ENCODE measurements around the gene GPD2.
"Not testable (repeated sequence)": the region's sequence is repeated elsewhere in the genome, so short reads cannot be mapped to it uniquely, and the experiment has no call there.

GPD2 gene

DNA sequence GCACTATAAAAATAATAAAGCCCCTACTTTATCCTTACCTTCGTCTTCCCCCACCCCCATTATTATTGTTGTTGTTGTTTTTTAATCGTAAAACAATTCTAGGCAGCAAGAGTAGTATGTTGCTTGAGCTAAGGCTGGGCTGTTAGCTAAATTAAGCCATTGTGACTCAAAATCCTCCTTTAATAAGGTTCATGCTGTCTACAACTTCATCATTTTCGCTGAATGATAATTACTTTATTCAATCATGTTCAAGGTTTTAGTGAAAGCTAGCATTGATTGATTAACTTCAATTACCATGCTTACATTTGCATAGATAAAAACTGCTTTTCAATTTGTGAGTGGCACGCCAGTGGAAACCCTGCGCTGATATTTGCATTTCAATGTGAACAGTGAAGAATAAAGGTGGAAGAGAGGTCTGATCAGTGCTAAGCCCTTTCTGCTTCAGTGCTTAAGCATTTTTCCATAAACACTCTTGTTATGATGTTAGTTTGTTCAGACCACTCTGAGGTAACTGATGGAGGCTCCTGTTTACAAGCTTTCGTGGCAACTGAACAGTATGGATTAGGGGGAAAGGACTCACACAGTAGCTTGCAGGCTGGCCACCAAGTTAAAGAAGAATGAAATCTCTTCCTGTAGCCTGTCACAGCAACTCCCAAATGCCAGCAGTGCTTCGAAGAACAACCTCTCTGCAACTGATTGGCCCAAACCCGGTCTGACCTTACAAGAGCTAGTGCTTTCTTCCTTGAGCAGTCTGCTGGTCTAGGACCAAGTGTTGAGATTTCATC is 156.8 kb downstream of the GPD2 start:
- DNase-seq, result no peak

- no peak for DNase-seq
Observed at GRCh38 chr2:156593594-156593921, 157.4 kb downstream of the GPD2 start.

DNA sequence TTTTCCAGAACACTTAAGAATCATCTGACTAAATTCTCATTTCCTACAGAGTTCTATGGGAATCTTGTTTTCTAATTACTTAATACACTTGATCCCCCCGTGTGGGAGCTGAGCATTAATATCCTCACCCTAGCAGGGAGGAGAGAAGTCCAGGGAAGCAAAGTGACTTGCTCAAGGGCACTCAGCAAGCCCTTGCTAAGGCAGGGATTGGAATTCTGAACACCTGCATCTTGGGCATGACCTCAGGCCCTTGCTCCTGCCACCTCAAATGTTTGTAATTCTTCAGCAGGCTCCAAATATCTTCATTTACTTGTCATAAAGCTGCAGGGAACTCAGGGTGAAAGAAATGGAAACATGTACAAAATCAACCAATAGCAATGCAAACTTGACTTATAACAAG is 162.4 kb downstream of the GPD2 start:
- no peak for DNase-seq

GRCh38 chr2:156600196-156600595 is 164.0 kb downstream of the GPD2 start:
- DNase-seq, result no peak

- DNase-seq, result no peak
Observed at GRCh38 chr2:156601855-156602551, 165.8 kb downstream of the GPD2 start.

- DNase-seq, result no peak
Observed at GRCh38 chr2:156602552-156602933, 166.4 kb downstream of the GPD2 start.

DNA sequence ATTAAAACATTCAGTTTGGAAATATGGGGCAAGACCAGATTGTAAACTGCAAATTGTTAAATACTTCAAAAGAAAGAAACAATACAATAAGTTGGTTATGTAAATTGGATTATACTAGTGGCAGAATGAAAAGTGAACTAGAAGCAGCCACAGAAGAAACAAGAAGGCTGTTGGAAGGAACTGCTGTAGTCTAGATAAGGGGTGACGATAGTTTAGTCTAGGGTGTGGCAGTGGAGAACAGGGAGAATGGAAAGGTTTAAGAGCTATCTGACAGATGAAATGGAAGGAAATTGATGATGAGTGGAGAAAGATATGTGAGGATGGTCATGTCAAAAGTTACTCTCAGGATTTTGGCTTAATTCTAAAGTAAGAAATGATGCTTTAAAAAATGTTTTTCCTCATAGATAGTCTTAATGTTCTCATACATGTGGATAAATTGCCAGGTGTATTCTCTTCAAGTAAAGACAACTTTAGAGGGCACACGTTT is 179.7 kb downstream of the GPD2 start:
- DNase-seq, result no peak

GRCh38 chr2:156618071-156618470 is 181.9 kb downstream of the GPD2 start:
- not testable (repeated sequence) for DNase-seq

DNA sequence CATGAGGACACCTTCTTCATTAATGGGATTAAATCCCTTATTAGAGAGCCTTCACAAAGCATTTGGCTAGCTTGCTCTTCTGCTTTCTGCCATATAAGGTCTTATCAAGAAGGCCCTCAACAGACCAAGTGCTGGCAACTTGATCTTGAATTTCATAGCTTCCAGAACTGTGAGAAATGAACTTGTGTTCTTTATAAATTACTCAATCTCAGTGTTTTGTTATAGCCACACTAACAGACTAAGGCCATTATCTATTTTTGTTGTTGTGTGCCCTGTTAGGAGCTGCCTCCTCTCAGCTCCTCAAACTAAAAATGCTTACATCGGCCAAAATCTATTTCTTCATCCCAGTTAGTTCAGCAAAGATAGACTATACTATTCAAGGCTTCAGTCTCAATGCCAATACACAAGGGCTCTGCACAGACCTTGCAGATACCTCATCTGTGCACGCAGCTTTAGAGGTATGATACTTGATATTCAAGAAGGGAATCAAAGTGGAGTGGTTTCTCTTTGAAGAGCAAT is 182.9 kb downstream of the GPD2 start:
- no peak for DNase-seq

- no peak for DNase-seq
Observed at GRCh38 chr2:156622491-156622890, 186.3 kb downstream of the GPD2 start.

- peak; percentile 30 for DNase-seq
Observed at GRCh38 chr2:156625360-156626170, 189.4 kb downstream of the GPD2 start.

DNA sequence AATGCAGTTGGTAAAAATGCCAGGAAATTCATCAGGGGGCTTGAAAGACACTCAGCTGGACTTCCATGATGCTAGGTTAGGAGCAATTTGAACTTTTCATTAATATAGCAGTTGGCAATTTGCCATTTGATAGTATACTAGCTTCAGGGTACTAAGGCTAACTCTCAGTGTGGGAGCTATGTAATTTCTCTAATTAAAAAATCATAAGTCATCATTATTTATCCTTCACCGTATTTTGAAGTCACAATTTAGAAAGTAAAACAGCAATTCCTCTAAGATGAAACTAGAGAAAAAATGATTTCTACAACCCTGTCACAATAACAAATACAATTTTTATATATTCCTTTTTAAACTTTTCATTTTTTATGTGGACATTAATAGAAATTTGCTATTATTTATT is 190.8 kb downstream of the GPD2 start:
- no peak for DNase-seq

GRCh38 chr2:156630579-156631337 is 194.6 kb downstream of the GPD2 start:
- no peak for DNase-seq

GRCh38 chr2:156635646-156636045 is 199.5 kb downstream of the GPD2 start:
- DNase-seq, result no peak

All from NCI-H2227 treated with DMSO at 0.1 percent for 48 hours (cell line).